ENCODE results near the gene KIF17.

KIF17 gene

DNA sequence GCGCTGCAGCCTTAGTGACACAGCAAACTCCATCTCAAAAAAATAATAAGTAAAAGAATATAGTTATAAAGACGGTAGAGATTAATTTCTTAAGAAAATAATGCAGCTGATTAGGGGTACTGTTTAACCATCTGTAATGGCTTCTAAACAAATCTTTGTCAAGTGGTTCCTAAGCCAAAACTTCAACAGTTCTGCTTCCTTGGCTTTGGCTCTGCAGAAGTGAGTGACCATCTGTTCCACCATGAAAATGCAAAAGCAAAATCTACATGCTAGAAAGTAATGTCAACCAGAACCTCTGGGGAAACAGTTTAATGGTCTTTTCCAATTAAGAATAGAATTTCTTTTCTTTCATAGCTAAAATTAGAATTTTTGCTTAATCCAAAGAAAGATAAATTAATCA lies 23.0 kb upstream of the KIF17 start:
- H3K27ac ChIP-seq, result no peak overlapping the region

DNA sequence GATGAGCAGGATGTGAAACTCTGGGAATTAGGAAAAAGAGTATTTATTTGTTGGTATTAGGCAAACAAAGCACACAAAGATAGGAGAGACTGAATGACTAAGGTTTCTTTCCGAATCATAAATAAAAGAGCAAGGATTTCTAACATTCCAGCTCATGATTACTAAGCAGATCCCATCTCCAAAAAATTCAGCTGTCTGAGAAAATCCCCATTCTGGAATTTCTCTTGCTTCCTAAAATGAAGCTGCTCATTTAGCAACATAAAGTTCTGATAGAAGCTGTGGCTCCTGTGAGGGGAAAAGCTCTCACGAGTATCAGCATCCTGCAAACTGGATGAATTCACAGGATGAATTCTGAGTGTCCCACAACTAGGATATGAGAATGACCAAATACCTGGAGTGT lies 21.4 kb upstream of the KIF17 start:
- no peak overlapping the region for H3K27ac ChIP-seq
- TF ChIP-seq, protein P1, sequence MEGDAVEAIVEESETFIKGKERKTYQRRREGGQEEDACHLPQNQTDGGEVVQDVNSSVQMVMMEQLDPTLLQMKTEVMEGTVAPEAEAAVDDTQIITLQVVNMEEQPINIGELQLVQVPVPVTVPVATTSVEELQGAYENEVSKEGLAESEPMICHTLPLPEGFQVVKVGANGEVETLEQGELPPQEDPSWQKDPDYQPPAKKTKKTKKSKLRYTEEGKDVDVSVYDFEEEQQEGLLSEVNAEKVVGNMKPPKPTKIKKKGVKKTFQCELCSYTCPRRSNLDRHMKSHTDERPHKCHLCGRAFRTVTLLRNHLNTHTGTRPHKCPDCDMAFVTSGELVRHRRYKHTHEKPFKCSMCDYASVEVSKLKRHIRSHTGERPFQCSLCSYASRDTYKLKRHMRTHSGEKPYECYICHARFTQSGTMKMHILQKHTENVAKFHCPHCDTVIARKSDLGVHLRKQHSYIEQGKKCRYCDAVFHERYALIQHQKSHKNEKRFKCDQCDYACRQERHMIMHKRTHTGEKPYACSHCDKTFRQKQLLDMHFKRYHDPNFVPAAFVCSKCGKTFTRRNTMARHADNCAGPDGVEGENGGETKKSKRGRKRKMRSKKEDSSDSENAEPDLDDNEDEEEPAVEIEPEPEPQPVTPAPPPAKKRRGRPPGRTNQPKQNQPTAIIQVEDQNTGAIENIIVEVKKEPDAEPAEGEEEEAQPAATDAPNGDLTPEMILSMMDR (conservative IDR thresholded peaks at IDR 0.05), result no peak

More for the DNA sequence above, 23.0 kb upstream of the KIF17 start:
- TF ChIP-seq, protein P1 (conservative IDR thresholded peaks at IDR 0.05), result no peak

DNA sequence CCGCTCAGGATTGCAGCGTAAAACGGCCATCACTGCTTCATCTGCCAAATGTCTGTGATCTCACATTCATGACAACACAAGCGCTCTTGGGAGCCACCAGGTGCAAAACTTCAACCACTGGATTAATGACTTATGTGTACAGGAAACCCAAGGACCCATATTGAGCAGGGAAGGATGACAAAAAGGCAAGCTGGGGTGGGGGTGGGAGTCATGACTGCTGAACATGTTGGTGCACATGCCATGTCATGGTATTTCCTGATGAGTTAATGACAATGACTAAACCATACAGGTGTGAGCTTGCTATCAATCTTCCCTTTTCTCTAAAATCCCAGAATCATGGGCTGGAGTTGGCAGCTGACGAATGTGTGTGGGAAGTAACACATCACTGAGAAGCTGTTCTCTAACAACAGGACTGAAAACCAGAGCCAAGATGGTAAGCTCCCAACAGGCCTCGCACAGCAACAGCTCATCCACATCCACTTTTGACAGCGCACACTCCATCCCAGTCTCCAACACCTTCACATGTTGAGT lies 17.8 kb upstream of the KIF17 start:
- no peak overlapping the region for H3K27ac ChIP-seq

DNA sequence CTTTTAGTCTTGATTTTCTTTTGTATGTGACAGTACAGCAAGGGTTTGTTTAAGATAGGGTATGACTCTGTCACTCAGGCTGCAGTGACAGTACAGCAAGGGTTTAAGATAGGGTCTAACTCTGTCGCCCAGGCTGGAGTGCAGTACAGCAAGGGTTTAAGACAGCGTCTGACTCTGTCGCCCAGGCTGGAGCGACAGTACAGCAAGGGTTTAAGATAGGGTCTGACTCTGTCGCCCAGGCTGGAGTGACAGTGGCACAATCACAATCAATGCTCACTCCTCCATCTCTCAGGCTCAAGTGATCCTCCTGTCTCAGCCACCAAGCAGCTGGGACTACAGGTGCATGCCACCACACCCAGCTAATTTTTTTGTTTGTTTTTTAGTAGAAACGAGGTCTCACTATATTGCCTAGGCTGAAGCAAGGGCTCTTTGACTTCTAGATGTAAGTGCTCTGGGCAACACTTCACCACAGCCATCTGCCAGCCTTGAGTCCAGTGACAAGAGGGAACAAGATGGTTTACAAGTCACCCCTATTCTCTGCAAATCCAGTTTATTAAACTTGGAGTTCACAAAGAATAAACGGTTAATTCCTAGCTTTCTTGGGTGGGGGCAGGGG lies 15.7 kb upstream of the KIF17 start:
- TF ChIP-seq, protein P1 (conservative IDR thresholded peaks at IDR 0.05), result no peak
- H3K27ac ChIP-seq, result peak overlapping the region; percentile 68

More for the DNA sequence above, 17.8 kb upstream of the KIF17 start:
- TF ChIP-seq, protein P1 (conservative IDR thresholded peaks at IDR 0.05), result no peak

DNA sequence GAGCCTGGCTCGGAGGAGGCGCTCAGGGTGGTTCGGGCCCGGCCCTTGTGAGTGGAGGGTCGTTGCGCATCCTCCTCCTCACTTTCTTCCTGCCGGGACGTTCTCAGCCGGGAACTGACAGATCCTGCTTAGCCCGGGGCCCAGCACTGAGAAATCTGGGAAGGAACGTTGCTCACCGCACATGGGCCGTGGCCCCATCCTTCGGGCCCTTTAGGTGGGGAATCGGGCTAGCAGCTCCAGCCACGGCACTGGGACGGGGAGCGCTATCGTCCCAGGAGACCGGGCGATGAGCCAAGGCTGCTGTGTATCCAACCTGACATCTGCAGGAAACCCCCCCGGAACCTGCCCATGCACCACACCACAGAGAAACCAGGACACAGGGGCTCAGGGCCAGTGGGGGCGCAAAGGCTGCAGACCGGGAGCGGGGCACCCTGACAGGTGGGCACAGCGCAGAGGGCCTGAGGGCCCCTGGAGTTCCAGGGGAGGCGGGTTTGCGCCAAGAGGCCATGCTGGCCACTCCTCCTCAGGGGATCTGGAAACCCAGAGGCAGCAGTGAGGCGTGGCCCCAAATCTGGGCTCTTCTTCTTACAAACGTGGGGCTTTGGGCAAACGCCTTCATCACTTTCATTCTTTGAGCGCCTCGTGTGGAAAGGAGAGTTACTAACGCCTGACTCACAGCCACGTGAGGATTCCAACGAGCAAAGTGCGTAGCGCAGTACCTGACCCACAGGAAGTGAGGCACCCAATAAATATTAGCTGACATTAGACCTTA lies 15.0 kb upstream of the KIF17 start, which contains the start of gene SH2D5:
Gene SH2D5 (minus strand): TSS at position 116 of the 772 bp plus-strand sequence. CDS start 4,659 bp downstream, outside the sequence.
- H3K27ac ChIP-seq, result peak within 1 kb of the TSS; percentile 68
- TF ChIP-seq, protein P1 (conservative IDR thresholded peaks at IDR 0.05), result peak; percentile 58

DNA sequence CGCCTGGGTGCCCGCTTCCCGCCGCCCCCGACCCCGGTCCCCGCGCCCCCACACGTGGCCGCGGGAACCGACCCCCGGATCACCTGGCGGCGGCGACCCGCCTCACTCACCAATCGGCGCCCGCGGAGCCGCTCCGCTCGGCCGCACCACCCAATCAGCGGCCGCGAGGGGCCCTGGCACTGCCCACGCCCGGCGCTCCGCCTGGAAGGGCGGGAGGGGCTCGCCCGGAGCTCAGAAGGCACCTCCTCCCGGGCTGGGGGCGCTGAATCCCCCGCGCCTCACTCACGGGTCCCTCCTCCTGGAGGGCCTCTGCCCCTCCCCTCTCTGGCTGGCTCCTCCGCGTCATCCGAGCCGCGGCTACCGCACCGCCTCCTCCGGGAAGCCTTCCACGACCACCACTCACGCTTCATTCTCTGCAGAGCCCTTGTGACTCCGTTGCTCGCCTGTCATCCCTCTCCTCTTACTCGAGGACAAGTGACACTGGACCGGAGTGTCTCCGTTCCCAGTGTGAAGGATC lies 14.3 kb upstream of the KIF17 start:
- TF ChIP-seq, protein P1 (conservative IDR thresholded peaks at IDR 0.05), result no peak
- H3K27ac ChIP-seq, result peak overlapping the region; percentile 68

All from VCaP (cell line).